ENCODE results near the gene PPP1R7.
"Not testable (repeated sequence)": the region's sequence is repeated elsewhere in the genome, so short reads cannot be mapped to it uniquely, and the experiment has no call there.

PPP1R7 gene

GRCh38 chr2:241195506-241196130, 45.4 kb downstream of the PPP1R7 start:
- DNase-seq (ENCODE audit: low spot score): no peak

DNA sequence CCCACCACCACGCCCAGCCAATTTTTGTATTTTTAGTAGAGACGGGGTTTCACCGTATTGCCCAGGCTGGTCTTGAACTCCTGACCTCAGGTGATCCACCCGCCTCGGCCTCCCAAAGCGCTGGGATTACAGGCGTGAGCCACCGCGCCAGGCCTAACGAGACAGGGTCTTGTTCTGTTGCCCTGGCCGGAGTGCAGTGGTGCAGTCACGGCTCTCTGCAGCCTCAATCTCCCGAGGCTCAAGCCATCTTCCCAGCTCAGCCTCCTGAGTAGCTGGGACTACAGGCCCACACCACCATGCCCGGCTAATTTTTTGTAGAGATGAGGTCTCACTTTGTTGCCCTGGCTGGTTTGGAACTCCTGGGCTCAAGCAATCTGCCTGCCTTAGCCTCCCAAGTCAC, 47.0 kb downstream of the PPP1R7 start:
- DNase-seq (ENCODE audit: low spot score): not testable (repeated sequence)

GRCh38 chr2:241197947-241198346, 47.7 kb downstream of the PPP1R7 start:
- no peak for DNase-seq (ENCODE audit: low spot score)

GRCh38 chr2:241198381-241199279, 48.4 kb downstream of the PPP1R7 start:
- no peak for DNase-seq (ENCODE audit: low spot score)

GRCh38 chr2:241199286-241199685, 49.0 kb downstream of the PPP1R7 start:
- DNase-seq (ENCODE audit: low spot score): no peak

GRCh38 chr2:241199897-241200821, 49.9 kb downstream of the PPP1R7 start:
- no peak for DNase-seq (ENCODE audit: low spot score)

DNA sequence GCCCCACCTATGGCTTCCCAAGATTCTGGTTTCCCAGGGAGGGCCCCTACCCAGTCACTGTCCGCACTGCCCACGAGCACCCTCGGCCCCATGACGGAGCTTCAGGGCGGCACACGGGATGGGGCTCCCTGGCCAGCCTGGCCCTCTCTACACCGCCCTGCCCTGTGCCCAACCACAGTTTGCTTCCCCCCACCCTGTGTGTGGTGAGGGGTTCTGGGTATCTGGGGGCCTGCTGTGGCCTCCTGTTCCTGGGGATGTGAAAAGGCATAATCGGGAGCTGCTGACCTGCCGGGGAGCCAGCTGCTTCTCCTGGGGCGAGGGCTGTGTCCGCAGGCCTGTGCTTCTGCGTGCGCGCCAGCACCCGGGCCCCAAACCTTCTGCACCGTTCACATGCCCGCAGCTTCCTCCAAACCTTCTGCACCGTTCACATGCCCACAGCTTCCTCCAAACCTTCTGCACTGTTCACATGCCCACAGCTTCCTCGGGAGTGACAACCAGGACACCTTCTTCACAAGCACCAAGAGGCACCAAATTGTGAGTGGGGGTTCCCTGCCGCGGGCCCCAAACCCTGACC, 50.6 kb downstream of the PPP1R7 start:
- DNase-seq (ENCODE audit: low spot score): no peak

DNA sequence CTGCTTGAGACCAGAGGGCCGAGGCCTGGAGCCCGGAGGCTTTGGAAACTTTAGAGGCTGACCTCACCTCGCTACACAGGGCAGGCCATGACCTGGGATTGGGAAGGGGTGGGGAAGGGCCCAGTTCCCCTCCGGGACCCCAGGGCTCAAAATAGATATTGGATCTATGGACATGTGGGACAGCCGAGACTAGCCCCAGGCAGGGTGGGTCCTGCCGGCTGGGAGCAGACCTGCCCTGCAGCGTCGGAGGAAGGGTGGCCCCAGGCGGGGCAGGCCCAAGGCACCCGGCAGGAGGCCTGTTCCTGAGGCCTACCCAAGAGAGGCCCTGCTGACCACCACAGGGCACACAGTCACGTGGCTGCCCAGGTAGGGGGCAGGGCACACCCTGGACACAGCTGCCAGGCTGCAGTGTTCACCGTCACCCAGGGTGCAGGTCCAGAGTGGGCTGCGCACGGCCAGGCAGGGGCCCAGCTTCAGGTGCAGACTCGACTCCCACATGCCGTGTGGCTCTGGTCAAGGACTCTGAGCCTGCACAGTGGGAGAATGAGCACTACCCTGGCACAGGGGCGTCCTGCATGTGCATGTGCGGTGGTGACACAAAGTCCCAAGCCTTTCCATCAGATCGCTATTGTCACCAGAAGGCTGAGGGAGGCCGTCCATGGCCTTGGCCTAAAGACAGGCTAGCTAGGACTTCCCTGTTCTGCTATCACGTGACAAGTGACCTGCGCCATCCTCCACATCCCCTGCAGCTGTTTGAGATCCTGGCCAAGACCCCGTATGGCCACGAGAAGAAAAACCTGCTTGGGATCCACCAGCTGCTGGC, 51.4 kb downstream of the PPP1R7 start:
- DNase-seq (ENCODE audit: low spot score): no peak

DNA sequence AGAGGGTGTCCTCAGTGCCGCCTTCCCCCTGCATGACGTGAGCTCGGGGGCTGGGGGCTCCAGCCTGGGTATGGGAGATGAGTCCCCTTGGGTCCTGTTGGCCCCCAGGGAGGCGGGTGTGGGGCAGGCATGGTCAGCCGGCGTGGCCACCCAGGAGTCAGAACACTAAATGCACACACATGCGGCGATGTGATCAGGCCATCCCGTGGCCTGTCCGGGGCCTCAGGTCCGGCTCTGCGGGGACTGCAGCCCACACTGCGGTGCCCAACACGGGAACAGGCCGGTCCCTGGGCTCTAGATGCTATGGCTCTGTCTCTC, 52.0 kb downstream of the PPP1R7 start:
- no peak for DNase-seq (ENCODE audit: low spot score)

- no peak for DNase-seq (ENCODE audit: low spot score)
Measured at GRCh38 chr2:241202681-241203080, 52.4 kb downstream of the PPP1R7 start.

GRCh38 chr2:241203218-241204009, 53.1 kb downstream of the PPP1R7 start:
- no peak for DNase-seq (ENCODE audit: low spot score)

DNA sequence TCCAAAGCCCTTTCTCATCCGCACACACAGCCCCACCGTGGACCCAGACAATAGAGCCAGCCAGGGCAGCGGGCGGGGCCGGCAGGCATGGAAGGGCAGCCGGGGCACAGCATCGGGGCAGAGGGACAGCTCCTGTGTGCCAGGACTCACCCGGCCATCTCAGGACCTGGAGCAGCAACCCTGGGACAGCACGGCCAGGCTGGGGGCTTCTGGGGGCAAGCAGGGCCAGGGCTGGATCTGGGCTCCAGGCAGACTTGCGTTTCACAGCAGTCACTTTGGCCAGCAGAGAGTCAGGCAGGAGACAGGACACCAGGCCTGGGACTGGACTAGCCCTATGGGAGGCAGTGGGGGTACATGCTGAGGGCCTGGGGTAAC, 53.7 kb downstream of the PPP1R7 start:
- no peak for DNase-seq (ENCODE audit: low spot score)

DNA sequence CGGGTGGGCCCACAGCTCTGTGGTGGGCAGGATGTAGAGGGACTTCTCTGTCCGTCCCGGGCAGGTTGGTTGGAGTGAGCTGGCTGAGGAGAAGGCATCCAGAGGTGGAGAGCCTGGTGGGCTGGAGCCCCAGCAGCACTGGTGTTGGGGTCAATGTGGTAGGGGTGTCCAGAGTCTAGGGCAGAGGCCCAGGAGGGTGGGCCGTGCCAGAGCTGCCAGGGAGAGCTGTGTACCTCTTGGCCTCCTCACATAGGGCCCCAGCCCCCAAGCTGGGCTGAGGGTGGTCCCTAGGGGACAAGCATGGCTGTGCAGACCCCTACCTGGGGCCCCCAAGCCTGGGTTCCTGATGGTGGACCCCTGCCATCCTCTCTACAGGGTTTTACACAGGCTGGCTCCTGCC, 54.2 kb downstream of the PPP1R7 start:
- DNase-seq (ENCODE audit: low spot score): no peak

DNA sequence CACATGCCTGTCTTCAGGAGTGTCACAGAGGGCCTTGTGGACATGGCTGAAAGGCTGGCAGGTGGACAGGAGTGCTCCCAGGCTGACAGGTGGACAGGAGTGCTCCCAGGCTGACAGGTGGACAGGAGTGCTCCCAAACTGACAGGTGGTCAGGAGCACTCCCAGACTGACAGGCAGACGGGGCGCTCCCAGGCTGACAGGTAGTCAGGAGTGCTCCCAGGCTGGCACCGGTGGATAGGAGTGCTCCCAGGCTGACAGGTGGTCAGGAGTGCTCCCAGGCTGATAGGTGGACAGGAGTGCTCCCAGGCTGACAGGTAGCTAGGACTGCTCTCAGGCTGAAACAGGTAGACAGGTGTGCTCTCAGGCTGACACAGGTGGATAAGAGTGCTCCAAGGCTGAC, 54.8 kb downstream of the PPP1R7 start:
- DNase-seq (ENCODE audit: low spot score): no peak

- DNase-seq (ENCODE audit: low spot score): no peak
Measured at GRCh38 chr2:241207151-241207550, 56.9 kb downstream of the PPP1R7 start.

DNA sequence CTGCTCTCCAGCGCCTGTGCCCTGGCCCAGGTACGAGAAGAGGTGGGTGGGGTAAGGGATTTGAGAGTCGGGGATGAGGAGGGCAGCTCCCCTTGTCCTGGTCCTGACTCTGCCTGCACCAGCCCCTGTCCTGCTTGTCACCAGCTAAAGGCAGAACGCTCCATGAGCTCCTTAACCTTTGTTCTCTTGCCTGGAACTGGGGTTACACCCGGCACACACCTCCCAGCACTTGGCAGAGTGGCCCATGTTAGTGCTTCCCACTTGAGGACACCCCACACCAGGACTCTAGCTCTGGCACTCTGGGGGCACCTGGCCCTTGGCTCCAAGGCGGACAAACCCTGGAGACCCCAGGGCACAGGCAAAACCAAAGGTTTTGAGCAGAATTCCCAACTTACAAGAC, 57.4 kb downstream of the PPP1R7 start:
- DNase-seq (ENCODE audit: low spot score): no peak

- no peak for DNase-seq (ENCODE audit: low spot score)
Measured at GRCh38 chr2:241208058-241208457, 57.8 kb downstream of the PPP1R7 start.

DNA sequence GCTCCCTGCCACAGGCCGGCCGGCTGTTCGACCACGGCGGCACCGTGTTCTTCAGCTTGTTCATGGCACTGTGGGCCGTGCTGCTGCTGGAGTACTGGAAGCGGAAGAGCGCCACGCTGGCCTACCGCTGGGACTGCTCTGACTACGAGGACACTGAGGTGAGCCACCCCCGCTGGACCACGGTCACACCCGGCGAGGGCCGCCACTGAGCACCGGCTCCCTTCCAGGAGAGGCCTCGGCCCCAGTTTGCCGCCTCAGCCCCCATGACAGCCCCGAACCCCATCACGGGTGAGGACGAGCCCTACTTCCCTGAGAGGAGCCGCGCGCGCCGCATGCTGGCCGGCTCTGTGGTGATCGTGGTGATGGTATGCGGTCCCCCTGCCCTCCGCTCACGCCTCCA, 59.0 kb downstream of the PPP1R7 start:
- no peak for DNase-seq (ENCODE audit: low spot score)

- no peak for DNase-seq (ENCODE audit: low spot score)
Measured at GRCh38 chr2:241211276-241211675, 61.0 kb downstream of the PPP1R7 start.

- DNase-seq (ENCODE audit: low spot score): no peak
Measured at GRCh38 chr2:241213041-241213440, 62.8 kb downstream of the PPP1R7 start.

DNA sequence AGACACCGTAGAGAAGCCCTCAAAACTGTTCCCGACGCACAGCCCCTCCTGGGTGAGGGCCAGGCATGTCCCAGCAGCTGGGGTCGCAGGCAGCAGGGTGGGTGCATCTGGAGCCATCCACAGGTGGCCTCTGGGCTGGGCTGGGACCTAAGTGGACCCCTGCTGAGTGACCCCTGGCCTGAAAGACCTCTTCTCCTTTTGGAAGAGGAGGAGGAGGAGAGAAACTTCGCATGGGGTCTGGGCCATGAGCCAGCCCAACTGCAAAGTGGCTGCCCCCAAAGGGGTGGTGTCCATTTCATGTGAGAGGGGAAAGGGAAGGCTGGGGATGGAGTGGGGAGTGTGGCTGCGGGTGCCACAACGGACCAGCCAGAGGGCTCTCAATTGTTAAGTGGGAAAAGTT, 63.3 kb downstream of the PPP1R7 start:
- no peak for DNase-seq (ENCODE audit: low spot score)
